Choroid plexus epithelial cell (primary cell): ENCODE results near the gene IL17RB.

Experiments used
- DNase-seq: peaks from one replicate; pipeline ENCODE4 v3.0.0-alpha.2; 2010; ENCODE audit warnings: low read depth
- H3K4me3 ChIP-seq: 2 replicates; pipeline ENCODE4 v1.5.1; 2011; ENCODE audit warnings: low read depth, mild to moderate bottlenecking, control low read depth, low read length, moderate library complexity
- CTCF ChIP-seq: conservative IDR thresholded peaks from 2 replicates; pipeline ENCODE4 v1.5.1; 2011; ENCODE audit warnings: low read depth, mild to moderate bottlenecking, control low read depth, inconsistent platforms, low read length, moderate library complexity

Gene IL17RB

GRCh38 chr3:53807117-53807810 lies 39.1 kb upstream of the IL17RB start:
- DNase-seq: no peak
- no peak overlapping the region for H3K4me3 ChIP-seq
- TF ChIP-seq CTCF: no peak

GRCh38 chr3:53808496-53808895 lies 37.9 kb upstream of the IL17RB start:
- TF ChIP-seq CTCF: no peak
- no peak overlapping the region for H3K4me3 ChIP-seq
- DNase-seq: no peak

- no peak for DNase-seq
- no peak for TF ChIP-seq CTCF
- H3K4me3 ChIP-seq: no peak overlapping the region
Observed at GRCh38 chr3:53809267-53809666, 37.1 kb upstream of the IL17RB start.

- no peak for DNase-seq
- H3K4me3 ChIP-seq: no peak overlapping the region
- no peak for TF ChIP-seq CTCF
Observed at GRCh38 chr3:53809764-53810400, 36.5 kb upstream of the IL17RB start.

- no peak for TF ChIP-seq CTCF
- no peak overlapping the region for H3K4me3 ChIP-seq
- DNase-seq: no peak
Observed at GRCh38 chr3:53811143-53811927, 35.0 kb upstream of the IL17RB start.

- no peak overlapping the region for H3K4me3 ChIP-seq
- peak; percentile 28 for TF ChIP-seq CTCF
- DNase-seq: peak; percentile 12
Observed at GRCh38 chr3:53812434-53812833, 33.9 kb upstream of the IL17RB start.
